ENCODE results near the gene LYST. TPM values are rescaled to one million over a fixed set of nuclear protein-coding genes. Genes with fewer than 3 reads are reported as not detected.

LYST gene
- total and polyA plus RNA-seq, 2 of the 8 experiments (the other 6 are each of a cell fraction or from before 2014, with no cell fraction given) = 0.29 to 0.58 TPM

GRCh38 chr1:235864931-235865525 lies 1.7 kb downstream of the LYST start:
- Histone ChIP-seq H2BK5ac (ENCODE audit: low read depth, low read length) (no peak overlapping the region), H3K4me3 (ENCODE audit: extremely low read depth in 1 of 4, insufficient read depth in 2 of 4, low read depth in 3 of 4, low read length in 4 of 4) (no peak overlapping the region), H3K4me1 (replicated peaks in 1 of 4; ENCODE audit: control insufficient read depth in 3 of 4, insufficient read depth in 4 of 4, low read length in 3 of 4) (no peaks in the 10 kb centered on the region; a peak in 1 of 7 replicates), H3K9me3 (ENCODE audit: insufficient read depth in 2 of 2, low read depth in 1 of 2, low read length in 1 of 2) (no peaks in the 10 kb centered on the region), H3K56ac (replicated peaks; ENCODE audit: insufficient read length, low read depth, low read length) (no peak overlapping the region), H3K23ac (ENCODE audit: insufficient read length) (no peak overlapping the region), H3K36me3 (ENCODE audit: control insufficient read depth in 2 of 4, insufficient read depth in 4 of 4, low read length in 3 of 4) (no peaks in the 10 kb centered on the region), H3K27ac (ENCODE audit: low read depth, low read length) (no peak overlapping the region), H3K79me2 (ENCODE audit: control insufficient read depth in 1 of 2, insufficient read depth in 2 of 2, low read length in 2 of 2) (no peaks in the 10 kb centered on the region), H3K14ac (ENCODE audit: insufficient read length) (no peak overlapping the region), H3K27me3 (replicated peaks in 1 of 4; ENCODE audit: control insufficient read depth in 3 of 4, extremely low read depth in 1 of 4, insufficient read depth in 3 of 4, low read length in 3 of 4) (peaks cover 2 to 17% (median 11%) of the 10 kb centered on the region in 4 experiments), H4K91ac (replicated peaks; ENCODE audit: insufficient read length, low read length) (no peak overlapping the region), H4K8ac (ENCODE audit: extremely low read depth, insufficient read depth, low read length) (no peak overlapping the region; the same call in 1 of the 2 replicates), H4K5ac (ENCODE audit: insufficient read length, low read depth, low read length) (no peak overlapping the region), H4K20me1 (replicated peaks in 1 of 2; ENCODE audit: control insufficient read depth in 1 of 2, insufficient read depth in 2 of 2, low read length in 2 of 2) (peaks cover 1 to 2% of the 10 kb centered on the region in 2 experiments), H2BK20ac (ENCODE audit: low read length) (no peak overlapping the region), H2AFZ (ENCODE audit: low read length) (no peak overlapping the region), H3K79me1 (ENCODE audit: low read depth, low read length) (no peaks in the 10 kb centered on the region), H3K9ac (replicated peaks in 1 of 4; ENCODE audit: extremely low read depth in 1 of 4, low read depth in 3 of 4, low read length in 3 of 4) (no peak overlapping the region), H2BK15ac (ENCODE audit: low read length) (no peak overlapping the region), H3K4me2 (ENCODE audit: insufficient read depth in 1 of 2, low read depth in 2 of 2, low read length in 2 of 2) (peak overlapping the region in 1 of 2 experiments; percentile 42; a peak in 1 of 4 replicates), H3K4ac (replicated peaks; ENCODE audit: insufficient read length, low read depth, low read length) (no peak overlapping the region), H2BK120ac (replicated peaks; ENCODE audit: low read depth, low read length) (no peak overlapping the region), H2BK12ac (ENCODE audit: low read depth, low read length) (no peak overlapping the region), H2AK5ac (ENCODE audit: low read depth, low read length) (no peak overlapping the region), H3K23me2 (ENCODE audit: low read depth, low read length) (peaks cover 14% of the 10 kb centered on the region), H3K18ac (ENCODE audit: extremely low read depth, low read length) (no peak overlapping the region)
- DNase-seq (ENCODE audit: low read depth in 1 of 2, low spot score in 2 of 2) (no peak), FAIRE-seq (no peak)
- CTCF ChIA-PET (ENCODE audit: partially characterized antibody) = interaction anchor here (0.6 to 3.4 kb wide), 17 partner anchors 8 to 452 kb away, joined by 3 to 53 read pairs (median 4); no protein-coding TSS in a partner anchor
- WGBS, 2 experiments (ENCODE audit: extremely low coverage in 1 of 2, insufficient coverage in 1 of 2, insufficient read length in 1 of 2, insufficient replicate concordance in 2 of 2, low coverage in 1 of 2, low lambda C conversion rate in 2 of 2, missing lambda C conversion rate in 1 of 2) = 67% methylated on average over 2 of the region's 3 CpGs; no CpG with 5 or more reads in 1 of the 2 experiments
- POLR2A ChIA-PET (ENCODE audit: partially characterized antibody) = interaction anchor here (1.2 kb wide), 2 partner anchors 18 to 107 kb away, joined by 3 read pairs; no protein-coding TSS in a partner anchor
- TF ChIP-seq CBX5 (IDR thresholded peaks at IDR 0.05; ENCODE audit: low read depth, low read length) = no peak
- TF ChIP-seq GTF2F1 (IDR thresholded peaks at IDR 0.05; ENCODE audit: borderline replicate concordance, low read depth, low read length) = no peak
- no peak for TF ChIP-seq SIX5 (IDR thresholded peaks at IDR 0.05; ENCODE audit: low read depth, low read length)
- TF ChIP-seq EZH2 (IDR thresholded peaks at IDR 0.05; ENCODE audit: low read depth, low read length, severe bottlenecking) = no peak
- no peak for TF ChIP-seq SP1 (IDR thresholded peaks at IDR 0.05; ENCODE audit: low read depth, low read length)

Measured in H1 (cell line).